ENCODE results near the gene CCRL2. TPM values are rescaled to one million over a fixed set of nuclear protein-coding genes. Genes with fewer than 3 reads are reported as not detected.
A peak's percentile ranks its signal among the peaks of the same experiment; 100 is the strongest.

CCRL2 gene
- total and polyA plus RNA-seq, 9 of the 15 experiments (the other 6 are each of a cell fraction or from before 2014, with no cell fraction given): 3.4 to 5.7 (median 4.0) TPM

- TF ChIP-seq, protein P1, sequence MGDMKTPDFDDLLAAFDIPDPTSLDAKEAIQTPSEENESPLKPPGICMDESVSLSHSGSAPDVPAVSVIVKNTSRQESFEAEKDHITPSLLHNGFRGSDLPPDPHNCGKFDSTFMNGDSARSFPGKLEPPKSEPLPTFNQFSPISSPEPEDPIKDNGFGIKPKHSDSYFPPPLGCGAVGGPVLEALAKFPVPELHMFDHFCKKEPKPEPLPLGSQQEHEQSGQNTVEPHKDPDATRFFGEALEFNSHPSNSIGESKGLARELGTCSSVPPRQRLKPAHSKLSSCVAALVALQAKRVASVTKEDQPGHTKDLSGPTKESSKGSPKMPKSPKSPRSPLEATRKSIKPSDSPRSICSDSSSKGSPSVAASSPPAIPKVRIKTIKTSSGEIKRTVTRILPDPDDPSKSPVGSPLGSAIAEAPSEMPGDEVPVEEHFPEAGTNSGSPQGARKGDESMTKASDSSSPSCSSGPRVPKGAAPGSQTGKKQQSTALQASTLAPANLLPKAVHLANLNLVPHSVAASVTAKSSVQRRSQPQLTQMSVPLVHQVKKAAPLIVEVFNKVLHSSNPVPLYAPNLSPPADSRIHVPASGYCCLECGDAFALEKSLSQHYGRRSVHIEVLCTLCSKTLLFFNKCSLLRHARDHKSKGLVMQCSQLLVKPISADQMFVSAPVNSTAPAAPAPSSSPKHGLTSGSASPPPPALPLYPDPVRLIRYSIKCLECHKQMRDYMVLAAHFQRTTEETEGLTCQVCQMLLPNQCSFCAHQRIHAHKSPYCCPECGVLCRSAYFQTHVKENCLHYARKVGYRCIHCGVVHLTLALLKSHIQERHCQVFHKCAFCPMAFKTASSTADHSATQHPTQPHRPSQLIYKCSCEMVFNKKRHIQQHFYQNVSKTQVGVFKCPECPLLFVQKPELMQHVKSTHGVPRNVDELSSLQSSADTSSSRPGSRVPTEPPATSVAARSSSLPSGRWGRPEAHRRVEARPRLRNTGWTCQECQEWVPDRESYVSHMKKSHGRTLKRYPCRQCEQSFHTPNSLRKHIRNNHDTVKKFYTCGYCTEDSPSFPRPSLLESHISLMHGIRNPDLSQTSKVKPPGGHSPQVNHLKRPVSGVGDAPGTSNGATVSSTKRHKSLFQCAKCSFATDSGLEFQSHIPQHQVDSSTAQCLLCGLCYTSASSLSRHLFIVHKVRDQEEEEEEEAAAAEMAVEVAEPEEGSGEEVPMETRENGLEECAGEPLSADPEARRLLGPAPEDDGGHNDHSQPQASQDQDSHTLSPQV (IDR thresholded peaks at IDR 0.05): peak; percentile 99
- TF ChIP-seq DDX20 (tag; IDR thresholded peaks at IDR 0.05; ENCODE audit: low read depth) (peak; percentile 17; the same call in 1 of the 2 replicates), FOXK2 (conservative IDR thresholded peaks at IDR 0.05 in 1 of 2, IDR thresholded peaks at IDR 0.05 in 1 of 2; ENCODE audit: low read depth in 2 of 2) (peak; percentile 69 to 79; a peak in 3 of 4 replicates), ZBED1 (IDR thresholded peaks at IDR 0.05) (no peak), RFX7 (CRISPR knock-in tag; IDR thresholded peaks at IDR 0.05) (peak; percentile 56; the same call in 1 of the 2 replicates), DPF2 (IDR thresholded peaks at IDR 0.05) (peak; percentile 97), HLTF (IDR thresholded peaks at IDR 0.05) (no peak; the same call in 1 of the 2 replicates), MEF2D (tag; conservative IDR thresholded peaks at IDR 0.05; ENCODE audit: low read depth) (peak; percentile 87), EP300 (IDR thresholded peaks at IDR 0.05; ENCODE audit: low read length) (peak; percentile 94)
- TF ChIP-seq, protein P2, sequence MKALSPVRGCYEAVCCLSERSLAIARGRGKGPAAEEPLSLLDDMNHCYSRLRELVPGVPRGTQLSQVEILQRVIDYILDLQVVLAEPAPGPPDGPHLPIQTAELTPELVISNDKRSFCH (CRISPR knock-in tag; IDR thresholded peaks at IDR 0.05): no peak
- TF ChIP-seq, protein P2 (tag; IDR thresholded peaks at IDR 0.05): peak; percentile 97
- TF ChIP-seq, protein P3, sequence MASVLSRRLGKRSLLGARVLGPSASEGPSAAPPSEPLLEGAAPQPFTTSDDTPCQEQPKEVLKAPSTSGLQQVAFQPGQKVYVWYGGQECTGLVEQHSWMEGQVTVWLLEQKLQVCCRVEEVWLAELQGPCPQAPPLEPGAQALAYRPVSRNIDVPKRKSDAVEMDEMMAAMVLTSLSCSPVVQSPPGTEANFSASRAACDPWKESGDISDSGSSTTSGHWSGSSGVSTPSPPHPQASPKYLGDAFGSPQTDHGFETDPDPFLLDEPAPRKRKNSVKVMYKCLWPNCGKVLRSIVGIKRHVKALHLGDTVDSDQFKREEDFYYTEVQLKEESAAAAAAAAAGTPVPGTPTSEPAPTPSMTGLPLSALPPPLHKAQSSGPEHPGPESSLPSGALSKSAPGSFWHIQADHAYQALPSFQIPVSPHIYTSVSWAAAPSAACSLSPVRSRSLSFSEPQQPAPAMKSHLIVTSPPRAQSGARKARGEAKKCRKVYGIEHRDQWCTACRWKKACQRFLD (CRISPR knock-in tag; IDR thresholded peaks at IDR 0.05): peak; percentile 81; the same call in 1 of the 2 replicates
- TF ChIP-seq, protein P4, sequence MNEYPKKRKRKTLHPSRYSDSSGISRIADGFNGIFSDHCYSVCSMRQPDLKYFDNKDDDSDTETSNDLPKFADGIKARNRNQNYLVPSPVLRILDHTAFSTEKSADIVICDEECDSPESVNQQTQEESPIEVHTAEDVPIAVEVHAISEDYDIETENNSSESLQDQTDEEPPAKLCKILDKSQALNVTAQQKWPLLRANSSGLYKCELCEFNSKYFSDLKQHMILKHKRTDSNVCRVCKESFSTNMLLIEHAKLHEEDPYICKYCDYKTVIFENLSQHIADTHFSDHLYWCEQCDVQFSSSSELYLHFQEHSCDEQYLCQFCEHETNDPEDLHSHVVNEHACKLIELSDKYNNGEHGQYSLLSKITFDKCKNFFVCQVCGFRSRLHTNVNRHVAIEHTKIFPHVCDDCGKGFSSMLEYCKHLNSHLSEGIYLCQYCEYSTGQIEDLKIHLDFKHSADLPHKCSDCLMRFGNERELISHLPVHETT (CRISPR knock-in tag; conservative IDR thresholded peaks at IDR 0.05 in 1 of 2, IDR thresholded peaks at IDR 0.05 in 1 of 2): peak in 1 of 2 experiments; percentile 68; a peak in 1 of 4 replicates
- TF ChIP-seq, protein P5, sequence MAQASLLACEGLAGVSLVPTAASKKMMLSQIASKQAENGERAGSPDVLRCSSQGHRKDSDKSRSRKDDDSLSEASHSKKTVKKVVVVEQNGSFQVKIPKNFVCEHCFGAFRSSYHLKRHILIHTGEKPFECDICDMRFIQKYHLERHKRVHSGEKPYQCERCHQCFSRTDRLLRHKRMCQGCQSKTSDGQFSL (CRISPR knock-in tag; IDR thresholded peaks at IDR 0.05): no peak
- TF ChIP-seq, protein P5 (tag; IDR thresholded peaks at IDR 0.05): peak in 1 of 2 experiments; percentile 37; a peak in 1 of 4 replicates
These were observed at the start of gene CCRL2, which contains the start of gene CCR5AS (continued) for GRCh38 chr3:46406788-46407611.
